Measurements from ENCODE around the gene GRIN2B. TPM values are rescaled to one million over a fixed set of nuclear protein-coding genes. Genes with fewer than 3 reads are reported as not detected.

Gene GRIN2B
- total and polyA plus RNA-seq, 2 donors (not counting 3 experiments of a cell fraction or from before 2014, with no cell fraction given), result not detected

- Histone ChIP-seq H3K27me3 (ENCODE audit: control insufficient read depth in 2 of 2, insufficient read depth in 2 of 2, low read length in 2 of 2) (no peaks in the 10 kb centered on the region), H3K9me3 (replicated peaks; ENCODE audit: control insufficient read depth, insufficient read depth, low read length) (no peaks in the 10 kb centered on the region), H2AFZ (ENCODE audit: low read depth, low read length) (no peak overlapping the region), H3K36me3 (ENCODE audit: control insufficient read depth in 2 of 2, extremely low read depth in 1 of 2, insufficient read depth in 2 of 2, low read length in 2 of 2) (no peaks in the 10 kb centered on the region), H4K20me1 (replicated peaks; ENCODE audit: control insufficient read depth, extremely low read depth, insufficient read depth, low read length) (no peaks in the 10 kb centered on the region), H3K4me1 (ENCODE audit: control insufficient read depth, extremely low read depth, insufficient read depth, low read length) (no peaks in the 10 kb centered on the region), H3K79me2 (ENCODE audit: control insufficient read depth, insufficient read depth, low read length) (no peaks in the 10 kb centered on the region), H3K4me2 (ENCODE audit: insufficient read depth, low read length) (no peak overlapping the region), H3K27ac (ENCODE audit: insufficient read depth, low read depth, low read length) (no peak overlapping the region), H3K4me3 (replicated peaks in 1 of 3; ENCODE audit: insufficient read depth in 1 of 3, low read depth in 1 of 3, low read length in 3 of 3) (no peak overlapping the region), H3K9ac (replicated peaks; ENCODE audit: extremely low read depth, insufficient read depth, low read length) (no peak overlapping the region), H3K9me1 (replicated peaks; ENCODE audit: control insufficient read depth, extremely low read depth, insufficient read depth, low read length) (no peaks in the 10 kb centered on the region)
- no peak for DNase-seq (ENCODE audit: low read depth, low spot score)
- dilution Hi-C loops (cut with MboI; ENCODE audit: extremely low pct_ligation_motif_present, low sequenced_read_pairs), result no loop called here
- ChIA-PET CTCF (interaction anchor here (0.8 kb wide), 1 partner anchor 10 kb away, joined by 3 read pairs; no protein-coding TSS in a partner anchor), POLR2A (no interaction called here)
- no TSS peak for BruUV-seq (replicated peaks)
- intact Hi-C loops (cut with micrococcal nuclease), result no loop called here
- no peak for TF ChIP-seq EZH2 (IDR thresholded peaks at IDR 0.05; ENCODE audit: borderline replicate concordance, low read depth, low read length, severe bottlenecking)
- no peak for TF ChIP-seq FOS (IDR thresholded peaks at IDR 0.05; ENCODE audit: borderline replicate concordance, insufficient read depth, low read length)
- TF ChIP-seq JUN (IDR thresholded peaks at IDR 0.05; ENCODE audit: borderline replicate concordance, insufficient read depth, insufficient read length, low read depth), result no peak
- FAIRE-seq, result no peak
Measured at GRCh38 chr12:13992106-13992505, 10.7 kb upstream of the GRIN2B start.

DNA sequence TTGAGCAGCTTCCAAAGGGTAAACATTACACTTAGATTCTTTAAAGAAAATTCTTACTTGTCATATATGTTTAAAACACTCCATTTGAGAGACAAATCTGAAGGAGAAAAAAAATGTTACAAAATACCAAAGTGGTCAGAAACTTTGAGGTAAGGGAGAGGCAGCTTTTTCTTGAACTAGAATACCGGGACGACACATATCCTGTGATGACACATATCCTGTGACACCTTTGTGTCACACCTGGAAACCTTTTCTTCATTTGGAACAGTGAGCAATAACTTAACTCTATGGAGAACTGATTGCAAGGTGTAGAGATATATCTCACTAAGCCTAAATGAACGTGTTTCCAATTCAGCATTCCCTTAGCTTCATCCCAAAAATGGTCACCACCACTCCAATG, 4.6 kb upstream of the GRIN2B start:
- dilution Hi-C loops (cut with MboI; ENCODE audit: extremely low pct_ligation_motif_present, low sequenced_read_pairs) (no loop called here), intact Hi-C loops (cut with micrococcal nuclease) (no loop called here)
- no peak overlapping the region for H2AFZ ChIP-seq (ENCODE audit: low read depth, low read length)
- H3K27ac ChIP-seq (ENCODE audit: insufficient read depth, low read depth, low read length), result no peak overlapping the region
- no peak overlapping the region for H3K4me3 ChIP-seq (replicated peaks in 1 of 3; ENCODE audit: insufficient read depth in 1 of 3, low read depth in 1 of 3, low read length in 3 of 3)
- no peak for FAIRE-seq
- no peak overlapping the region for H3K4me2 ChIP-seq (ENCODE audit: insufficient read depth, low read length)
- TF ChIP-seq GATA2 (IDR thresholded peaks at IDR 0.05; ENCODE audit: insufficient read depth, insufficient read length, low read depth, low read length) (no peak), EZH2 (IDR thresholded peaks at IDR 0.05; ENCODE audit: borderline replicate concordance, low read depth, low read length, severe bottlenecking) (no peak), POLR2AphosphoS5 (IDR thresholded peaks at IDR 0.05; ENCODE audit: insufficient read depth, low read depth, low read length) (no peak), FOS (IDR thresholded peaks at IDR 0.05; ENCODE audit: borderline replicate concordance, insufficient read depth, low read length) (no peak), JUN (IDR thresholded peaks at IDR 0.05; ENCODE audit: borderline replicate concordance, insufficient read depth, insufficient read length, low read depth) (no peak), MYC (IDR thresholded peaks at IDR 0.05; ENCODE audit: low read depth, low read length) (no peak)
- TF ChIP-seq, protein P1, sequence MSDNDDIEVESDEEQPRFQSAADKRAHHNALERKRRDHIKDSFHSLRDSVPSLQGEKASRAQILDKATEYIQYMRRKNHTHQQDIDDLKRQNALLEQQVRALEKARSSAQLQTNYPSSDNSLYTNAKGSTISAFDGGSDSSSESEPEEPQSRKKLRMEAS (IDR thresholded peaks at IDR 0.05; ENCODE audit: insufficient read depth, insufficient read length), result no peak
- peaks cover 6 to 15% of the 10 kb centered on the region in 2 experiments for H3K27me3 ChIP-seq (ENCODE audit: control insufficient read depth in 2 of 2, insufficient read depth in 2 of 2, low read length in 2 of 2)
- no peak overlapping the region for H3K9ac ChIP-seq (replicated peaks; ENCODE audit: extremely low read depth, insufficient read depth, low read length)
- no peaks in the 10 kb centered on the region for H3K36me3 ChIP-seq (ENCODE audit: control insufficient read depth in 2 of 2, extremely low read depth in 1 of 2, insufficient read depth in 2 of 2, low read length in 2 of 2)
- H3K9me1 ChIP-seq (replicated peaks; ENCODE audit: control insufficient read depth, extremely low read depth, insufficient read depth, low read length), result no peaks in the 10 kb centered on the region
- H3K9me3 ChIP-seq (replicated peaks; ENCODE audit: control insufficient read depth, insufficient read depth, low read length), result no peaks in the 10 kb centered on the region
- CTCF ChIA-PET, result no interaction called here
- no peaks in the 10 kb centered on the region for H3K4me1 ChIP-seq (ENCODE audit: control insufficient read depth, extremely low read depth, insufficient read depth, low read length)
- DNase-seq (ENCODE audit: low read depth, low spot score), result no peak
- no peaks in the 10 kb centered on the region for H4K20me1 ChIP-seq (replicated peaks; ENCODE audit: control insufficient read depth, extremely low read depth, insufficient read depth, low read length)
- H3K79me2 ChIP-seq (ENCODE audit: control insufficient read depth, insufficient read depth, low read length), result no peaks in the 10 kb centered on the region
- POLR2A ChIA-PET, result no interaction called here
- no TSS peak for BruUV-seq (replicated peaks)
